Cardiac atrium fibroblast (primary cell): ENCODE data around the gene FUT2. TPM values are rescaled to one million over a fixed set of nuclear protein-coding genes. Genes with fewer than 3 reads are reported as not detected.

ENCODE experiments used
- total RNA-seq: library from RNA; depleted of rRNA; stranded (reverse); fragments of >200 nt; gene quantifications from 2 replicates; pipeline ENCODE4 v1.2.3, GENCODE V29; 2015

The FUT2 gene
- not detected in 2 replicates for total RNA-seq

GRCh38 chr19:48695743-48696352, at the start of gene FUT2:
TSS of gene FUT2 (plus strand) at chr19:48695971. CDS start at chr19:48702957, 6,986 bp downstream.

GRCh38 chr19:48646001-48646721, 49.6 kb upstream of the FUT2 start, which contains the start of gene CA11:
TSS of gene CA11 (minus strand) at chr19:48646187. CDS start at chr19:48645632, 555 bp downstream.

GRCh38 chr19:48672994-48673393, 22.8 kb upstream of the FUT2 start, which contains the start of gene NTN5:
TSS of gene NTN5 (minus strand) at chr19:48673017. CDS start at chr19:48670986, 2,031 bp downstream.

GRCh38 chr19:48719263-48720171, 23.7 kb downstream of the FUT2 start, which contains the start of gene MAMSTR:
TSS of gene MAMSTR (minus strand) at chr19:48719725. CDS start at chr19:48719031, 694 bp downstream.

GRCh38 chr19:48740164-48740972, 44.6 kb downstream of the FUT2 start, which contains the start of gene RASIP1:
TSS of gene RASIP1 (minus strand) at chr19:48740610. CDS start at chr19:48740282, 328 bp downstream.

GRCh38 chr19:48746738-48747575, 51.2 kb downstream of the FUT2 start, which contains the start of gene IZUMO1:
TSS of gene IZUMO1 (minus strand) at chr19:48746909. CDS start at chr19:48745859, 1,050 bp downstream.

GRCh38 chr19:48752496-48753365, 57.0 kb downstream of the FUT2 start, which contains the start of gene FUT1:
TSS of gene FUT1 (minus strand) at chr19:48752641. CDS start at chr19:48751281, 1,360 bp downstream.

GRCh38 chr19:48755084-48755641, 59.4 kb downstream of the FUT2 start, which contains the start of gene FGF21:
TSS of gene FGF21 (plus strand) at chr19:48755524. CDS start at chr19:48756237, 713 bp downstream.

Other genes starting within 250 kb of the FUT2 start
- gene GRWD1, start 250.0 kb upstream of the FUT2 start, total RNA-seq = 41.5 and 42.6 TPM in 2 replicates
- 0.36 and 0.49 TPM in 2 replicates for gene KCNJ14, start 240.4 kb upstream of the FUT2 start, total RNA-seq
- gene CYTH2, start 226.6 kb upstream of the FUT2 start, total RNA-seq = 30.6 and 35.6 TPM in 2 replicates
- gene LMTK3, start 184.1 kb upstream of the FUT2 start, total RNA-seq = 0.49 TPM in 1 of 2 replicates, not detected in the other
- gene SULT2B1, start 143.8 kb upstream of the FUT2 start, total RNA-seq = not detected in 2 replicates
- not detected in 2 replicates for gene SPACA4, start 89.2 kb upstream of the FUT2 start, total RNA-seq
- 0.32 TPM in 1 of 2 replicates, not detected in the other for gene FAM83E, start 80.9 kb upstream of the FUT2 start, total RNA-seq
- gene RPL18, start 76.8 kb upstream of the FUT2 start, total RNA-seq = 2,406 and 2,632 TPM in 2 replicates
- gene SPHK2, start 76.5 kb upstream of the FUT2 start, total RNA-seq = 8.3 and 13.4 TPM in 2 replicates
- 1.3 and 3.6 TPM in 2 replicates for gene DBP, start 58.6 kb upstream of the FUT2 start, total RNA-seq
- 1.1 and 3.2 TPM in 2 replicates for gene CA11, start 49.8 kb upstream of the FUT2 start, total RNA-seq
- not detected in 2 replicates for gene NTN5, start 23.0 kb upstream of the FUT2 start, total RNA-seq
- 0.32 and 0.72 TPM in 2 replicates for gene MAMSTR, start 23.8 kb downstream of the FUT2 start, total RNA-seq
- gene RASIP1, start 44.6 kb downstream of the FUT2 start, total RNA-seq = 2.2 and 3.4 TPM in 2 replicates
- gene IZUMO1, start 50.9 kb downstream of the FUT2 start, total RNA-seq = not detected in 2 replicates
- gene FUT1, start 56.7 kb downstream of the FUT2 start, total RNA-seq = 0.32 and 1.1 TPM in 2 replicates
- not detected in 2 replicates for gene FGF21, start 59.6 kb downstream of the FUT2 start, total RNA-seq
- gene BCAT2, start 115.1 kb downstream of the FUT2 start, total RNA-seq = 50.5 and 82.1 TPM in 2 replicates
- 0.49 and 1.8 TPM in 2 replicates for gene HSD17B14, start 140.5 kb downstream of the FUT2 start, total RNA-seq
- 9.7 and 28.4 TPM in 2 replicates for gene PLEKHA4, start 172.6 kb downstream of the FUT2 start, total RNA-seq
- 51.0 and 87.6 TPM in 2 replicates for gene PPP1R15A, start 176.4 kb downstream of the FUT2 start, total RNA-seq
- gene TULP2, start 202.8 kb downstream of the FUT2 start, total RNA-seq = 2.8 TPM in 1 of 2 replicates, not detected in the other
- gene NUCB1, start 204.3 kb downstream of the FUT2 start, total RNA-seq = 580 and 629 TPM in 2 replicates
- gene DHDH, start 237.7 kb downstream of the FUT2 start, total RNA-seq = not detected in 2 replicates